Calu3 (cell line): ENCODE measurements around the gene HYOU1. TPM values are rescaled to one million over a fixed set of nuclear protein-coding genes. Genes with fewer than 3 reads are reported as not detected.

ENCODE experiments used
- BruUV-seq: library from RNA; stranded (reverse); fragments of 400-500 nt; replicated peaks from 2 replicates; lab custom pipeline; 2021; lab: Mats Ljungman, UMichigan
- CTCF ChIA-PET: fragments of 300-600 bp; sonication (Branson Sonifier 250); formaldehyde crosslinking; loops from one replicate; lab custom pipeline; 2022; ENCODE audit warnings: antibody characterized with exemption; lab: Charles Lee
- DNase-seq: peaks from one replicate; pipeline ENCODE4 v3.0.0; 2022
- H3K27ac Mint-ChIP-seq: one replicate; pipeline ENCODE4 v1.8.0; 2022; ENCODE audit warnings: mixed read lengths; ENCODE audit not compliant: unreplicated experiment
- H3K27me3 Mint-ChIP-seq: one replicate; pipeline ENCODE4 v1.8.0; 2022; ENCODE audit warnings: mixed read lengths; ENCODE audit not compliant: unreplicated experiment
- H3K36me3 Mint-ChIP-seq: one replicate; pipeline ENCODE4 v1.8.0; 2022; ENCODE audit warnings: mild to moderate bottlenecking, moderate library complexity, mixed read lengths; ENCODE audit not compliant: insufficient read depth, unreplicated experiment
- H3K4me1 Mint-ChIP-seq: one replicate; pipeline ENCODE4 v1.8.0; 2022; ENCODE audit warnings: mild to moderate bottlenecking, low read depth, mixed read lengths; ENCODE audit not compliant: unreplicated experiment
- H3K4me3 Mint-ChIP-seq: one replicate; pipeline ENCODE4 v1.8.0; 2022; ENCODE audit warnings: mild to moderate bottlenecking, low read depth, moderate library complexity, mixed read lengths; ENCODE audit not compliant: unreplicated experiment
- H3K9me3 Mint-ChIP-seq: one replicate; pipeline ENCODE4 v1.8.0; 2022; ENCODE audit warnings: low read depth, mixed read lengths; ENCODE audit not compliant: unreplicated experiment
- intact Hi-C: fragments of 100-400 bp; cut with micrococcal nuclease; formaldehyde crosslinking; loops from one replicate; pipeline ENCODE4 v1.10.0; 2022; ENCODE audit not compliant: unreplicated experiment
- total RNA-seq: library from RNA; stranded (reverse); gene quantifications from 2 replicates; pipeline ENCODE4 v1.2.3, GENCODE V29; 2022
- TF ChIP-seq, protein P1 (sequence below): fragments of 200-600 bp; IDR thresholded peaks from one replicate; pipeline ENCODE4 v1.8.0; 2022; ENCODE audit warnings: antibody characterized with exemption; ENCODE audit not compliant: unreplicated experiment

HYOU1 gene
- total RNA-seq, 1 experiment from 2014 or later, result 180 TPM

DNA sequence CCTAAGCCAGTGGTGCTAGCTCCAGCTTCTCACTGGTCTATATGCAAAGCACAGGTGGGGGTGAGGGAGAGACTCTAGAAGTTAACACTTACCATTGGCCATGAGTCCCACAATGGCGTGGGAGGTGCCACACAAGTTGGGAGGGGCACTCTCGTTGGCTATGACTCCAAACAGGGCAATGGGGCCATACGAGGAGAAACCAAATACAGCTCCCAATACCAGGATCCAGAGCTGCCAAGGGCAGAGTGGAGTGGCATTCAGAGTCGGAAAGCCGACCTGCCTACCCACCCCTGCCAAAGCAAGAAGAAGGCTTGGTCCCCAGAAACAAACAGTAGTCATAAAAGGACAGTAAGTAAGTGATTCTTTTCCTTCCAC lies 31.9 kb downstream of the HYOU1 start:
- TF ChIP-seq, protein P1, sequence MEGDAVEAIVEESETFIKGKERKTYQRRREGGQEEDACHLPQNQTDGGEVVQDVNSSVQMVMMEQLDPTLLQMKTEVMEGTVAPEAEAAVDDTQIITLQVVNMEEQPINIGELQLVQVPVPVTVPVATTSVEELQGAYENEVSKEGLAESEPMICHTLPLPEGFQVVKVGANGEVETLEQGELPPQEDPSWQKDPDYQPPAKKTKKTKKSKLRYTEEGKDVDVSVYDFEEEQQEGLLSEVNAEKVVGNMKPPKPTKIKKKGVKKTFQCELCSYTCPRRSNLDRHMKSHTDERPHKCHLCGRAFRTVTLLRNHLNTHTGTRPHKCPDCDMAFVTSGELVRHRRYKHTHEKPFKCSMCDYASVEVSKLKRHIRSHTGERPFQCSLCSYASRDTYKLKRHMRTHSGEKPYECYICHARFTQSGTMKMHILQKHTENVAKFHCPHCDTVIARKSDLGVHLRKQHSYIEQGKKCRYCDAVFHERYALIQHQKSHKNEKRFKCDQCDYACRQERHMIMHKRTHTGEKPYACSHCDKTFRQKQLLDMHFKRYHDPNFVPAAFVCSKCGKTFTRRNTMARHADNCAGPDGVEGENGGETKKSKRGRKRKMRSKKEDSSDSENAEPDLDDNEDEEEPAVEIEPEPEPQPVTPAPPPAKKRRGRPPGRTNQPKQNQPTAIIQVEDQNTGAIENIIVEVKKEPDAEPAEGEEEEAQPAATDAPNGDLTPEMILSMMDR, result no peak
- H3K9me3 Mint-ChIP-seq, result no peaks in the 10 kb centered on the region
- no peak for DNase-seq
- H3K27me3 Mint-ChIP-seq, result no peaks in the 10 kb centered on the region
- no peak overlapping the region for H3K27ac Mint-ChIP-seq
- BruUV-seq, result no TSS peak
- CTCF ChIA-PET, result no interaction called here
- peaks cover 27% of the 10 kb centered on the region for H3K4me1 Mint-ChIP-seq
- intact Hi-C loops, result no loop called here
- H3K36me3 Mint-ChIP-seq, result peaks cover 39% of the 10 kb centered on the region
- no peak overlapping the region for H3K4me3 Mint-ChIP-seq

DNA sequence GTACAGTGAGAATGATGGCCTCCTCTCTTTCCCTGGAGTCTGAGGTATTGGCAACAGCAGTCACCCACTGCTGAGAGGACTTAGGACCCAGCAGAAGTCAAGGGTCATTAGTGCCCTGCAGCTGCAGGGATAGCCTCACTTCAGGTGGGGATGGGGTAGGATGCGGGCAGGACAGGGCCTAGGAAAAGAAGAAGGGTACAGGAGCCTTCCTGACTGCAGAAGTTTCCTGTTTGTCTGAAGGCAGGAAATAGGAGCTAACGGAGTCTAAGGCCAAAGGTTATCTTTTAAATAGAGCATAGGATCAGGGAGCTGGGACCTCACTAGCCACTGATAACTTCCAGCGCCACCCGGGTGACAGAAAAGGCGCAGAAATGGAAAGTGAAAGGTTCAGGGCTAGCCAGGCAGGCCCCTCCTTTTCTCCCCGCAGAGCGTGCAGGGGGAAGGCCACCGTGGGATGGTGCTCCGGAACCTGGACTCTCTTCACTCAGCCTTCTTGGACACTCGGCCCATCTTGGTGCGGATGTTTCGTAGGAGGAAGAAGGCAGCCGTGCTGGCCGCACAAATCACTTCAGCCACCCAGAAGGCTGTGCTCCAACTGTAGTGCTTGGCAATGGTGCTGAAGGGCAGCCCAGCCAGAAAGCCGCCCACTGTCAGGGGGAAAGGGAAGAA lies 32.4 kb downstream of the HYOU1 start:
- H3K27me3 Mint-ChIP-seq, result no peaks in the 10 kb centered on the region
- intact Hi-C loops, result no loop called here
- no peak overlapping the region for H3K4me3 Mint-ChIP-seq
- TF ChIP-seq, protein P1, result no peak
- BruUV-seq, result no TSS peak
- DNase-seq, result no peak
- CTCF ChIA-PET, result no interaction called here
- H3K9me3 Mint-ChIP-seq, result no peaks in the 10 kb centered on the region
- peaks cover 27% of the 10 kb centered on the region for H3K4me1 Mint-ChIP-seq
- H3K36me3 Mint-ChIP-seq, result peaks cover 39% of the 10 kb centered on the region
- H3K27ac Mint-ChIP-seq, result no peak overlapping the region

DNA sequence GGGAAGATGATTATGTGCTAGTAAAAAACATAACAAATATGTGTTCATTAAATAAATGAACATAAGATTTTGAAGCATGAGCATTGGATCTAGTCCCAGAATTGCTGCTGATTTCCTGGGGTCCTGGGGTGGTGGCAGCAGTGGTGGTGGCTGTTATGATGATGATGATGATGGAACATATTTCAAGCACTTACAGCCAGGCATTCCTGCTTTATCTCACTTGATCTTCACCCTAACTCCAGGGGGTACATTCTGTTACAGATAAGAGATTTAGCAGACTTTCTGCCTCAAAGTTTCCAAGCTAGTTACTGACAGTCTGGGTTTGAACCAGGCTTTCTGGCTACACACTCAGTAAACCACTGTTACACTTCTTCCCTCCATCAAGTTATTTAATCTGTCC lies 33.3 kb downstream of the HYOU1 start:
- Mint-ChIP-seq H3K4me3 (no peak overlapping the region), H3K36me3 (peaks cover 40% of the 10 kb centered on the region), H3K4me1 (peaks cover 18% of the 10 kb centered on the region), H3K27ac (no peak overlapping the region), H3K27me3 (no peaks in the 10 kb centered on the region), H3K9me3 (no peaks in the 10 kb centered on the region)
- TF ChIP-seq, protein P1, result no peak
- no TSS peak for BruUV-seq
- CTCF ChIA-PET, result no interaction called here
- intact Hi-C loops, result no loop called here
- DNase-seq, result no peak

DNA sequence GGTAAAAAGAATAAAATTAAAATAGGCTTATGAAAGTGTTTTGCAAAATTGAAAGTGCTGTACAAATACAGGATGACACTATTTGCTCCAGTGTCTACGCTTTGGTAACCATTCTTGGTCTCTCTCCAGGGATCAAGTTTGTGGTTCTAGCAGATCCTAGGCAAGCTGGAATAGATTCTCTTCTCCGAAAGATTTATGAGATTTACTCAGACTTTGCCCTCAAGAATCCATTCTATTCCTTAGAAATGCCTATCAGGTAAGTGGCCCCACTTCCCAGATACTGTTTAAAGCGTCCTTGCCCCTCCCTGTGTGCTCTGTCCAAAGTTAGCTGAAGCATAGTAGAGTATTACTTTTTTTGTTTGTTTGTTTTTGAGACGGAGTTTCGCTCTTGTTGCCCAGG lies 35.4 kb downstream of the HYOU1 start:
- Mint-ChIP-seq H3K27ac (no peak overlapping the region), H3K36me3 (peaks cover 59% of the 10 kb centered on the region), H3K4me1 (peaks cover 7% of the 10 kb centered on the region), H3K4me3 (no peak overlapping the region), H3K9me3 (no peaks in the 10 kb centered on the region), H3K27me3 (no peaks in the 10 kb centered on the region)
- CTCF ChIA-PET, result no interaction called here
- intact Hi-C loops, result no loop called here
- no peak for DNase-seq
- TF ChIP-seq, protein P1, result no peak
- no TSS peak for BruUV-seq
